Measurements from ENCODE around the gene SLC38A6. TPM values are rescaled to one million over a fixed set of nuclear protein-coding genes. Genes with fewer than 3 reads are reported as not detected.

SLC38A6 gene
- total and polyA plus RNA-seq, 2 of the 8 experiments (the other 6 are each of a cell fraction or from before 2014, with no cell fraction given), result 8.1 to 9.8 TPM

DNA sequence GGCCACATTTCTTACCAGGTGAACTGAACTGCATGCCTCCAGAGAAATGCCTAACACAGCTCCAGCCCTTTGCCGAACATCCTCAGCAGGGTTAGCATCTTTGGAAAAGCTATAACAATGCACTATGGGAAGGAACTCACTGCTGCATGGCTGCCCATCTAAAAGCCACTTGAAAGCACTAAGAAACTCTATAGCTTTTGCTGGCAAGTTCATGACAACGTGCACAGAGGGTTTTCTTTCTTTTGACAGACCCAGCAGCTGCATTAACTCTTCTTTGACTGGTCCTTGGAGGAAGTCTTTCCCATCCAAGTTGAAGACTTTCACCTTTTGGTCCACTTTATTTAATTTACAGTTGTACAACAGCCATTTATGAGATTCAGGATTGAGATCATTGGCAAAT lies 5.5 kb upstream of the SLC38A6 start (continued):
- TF ChIP-seq, protein P1, sequence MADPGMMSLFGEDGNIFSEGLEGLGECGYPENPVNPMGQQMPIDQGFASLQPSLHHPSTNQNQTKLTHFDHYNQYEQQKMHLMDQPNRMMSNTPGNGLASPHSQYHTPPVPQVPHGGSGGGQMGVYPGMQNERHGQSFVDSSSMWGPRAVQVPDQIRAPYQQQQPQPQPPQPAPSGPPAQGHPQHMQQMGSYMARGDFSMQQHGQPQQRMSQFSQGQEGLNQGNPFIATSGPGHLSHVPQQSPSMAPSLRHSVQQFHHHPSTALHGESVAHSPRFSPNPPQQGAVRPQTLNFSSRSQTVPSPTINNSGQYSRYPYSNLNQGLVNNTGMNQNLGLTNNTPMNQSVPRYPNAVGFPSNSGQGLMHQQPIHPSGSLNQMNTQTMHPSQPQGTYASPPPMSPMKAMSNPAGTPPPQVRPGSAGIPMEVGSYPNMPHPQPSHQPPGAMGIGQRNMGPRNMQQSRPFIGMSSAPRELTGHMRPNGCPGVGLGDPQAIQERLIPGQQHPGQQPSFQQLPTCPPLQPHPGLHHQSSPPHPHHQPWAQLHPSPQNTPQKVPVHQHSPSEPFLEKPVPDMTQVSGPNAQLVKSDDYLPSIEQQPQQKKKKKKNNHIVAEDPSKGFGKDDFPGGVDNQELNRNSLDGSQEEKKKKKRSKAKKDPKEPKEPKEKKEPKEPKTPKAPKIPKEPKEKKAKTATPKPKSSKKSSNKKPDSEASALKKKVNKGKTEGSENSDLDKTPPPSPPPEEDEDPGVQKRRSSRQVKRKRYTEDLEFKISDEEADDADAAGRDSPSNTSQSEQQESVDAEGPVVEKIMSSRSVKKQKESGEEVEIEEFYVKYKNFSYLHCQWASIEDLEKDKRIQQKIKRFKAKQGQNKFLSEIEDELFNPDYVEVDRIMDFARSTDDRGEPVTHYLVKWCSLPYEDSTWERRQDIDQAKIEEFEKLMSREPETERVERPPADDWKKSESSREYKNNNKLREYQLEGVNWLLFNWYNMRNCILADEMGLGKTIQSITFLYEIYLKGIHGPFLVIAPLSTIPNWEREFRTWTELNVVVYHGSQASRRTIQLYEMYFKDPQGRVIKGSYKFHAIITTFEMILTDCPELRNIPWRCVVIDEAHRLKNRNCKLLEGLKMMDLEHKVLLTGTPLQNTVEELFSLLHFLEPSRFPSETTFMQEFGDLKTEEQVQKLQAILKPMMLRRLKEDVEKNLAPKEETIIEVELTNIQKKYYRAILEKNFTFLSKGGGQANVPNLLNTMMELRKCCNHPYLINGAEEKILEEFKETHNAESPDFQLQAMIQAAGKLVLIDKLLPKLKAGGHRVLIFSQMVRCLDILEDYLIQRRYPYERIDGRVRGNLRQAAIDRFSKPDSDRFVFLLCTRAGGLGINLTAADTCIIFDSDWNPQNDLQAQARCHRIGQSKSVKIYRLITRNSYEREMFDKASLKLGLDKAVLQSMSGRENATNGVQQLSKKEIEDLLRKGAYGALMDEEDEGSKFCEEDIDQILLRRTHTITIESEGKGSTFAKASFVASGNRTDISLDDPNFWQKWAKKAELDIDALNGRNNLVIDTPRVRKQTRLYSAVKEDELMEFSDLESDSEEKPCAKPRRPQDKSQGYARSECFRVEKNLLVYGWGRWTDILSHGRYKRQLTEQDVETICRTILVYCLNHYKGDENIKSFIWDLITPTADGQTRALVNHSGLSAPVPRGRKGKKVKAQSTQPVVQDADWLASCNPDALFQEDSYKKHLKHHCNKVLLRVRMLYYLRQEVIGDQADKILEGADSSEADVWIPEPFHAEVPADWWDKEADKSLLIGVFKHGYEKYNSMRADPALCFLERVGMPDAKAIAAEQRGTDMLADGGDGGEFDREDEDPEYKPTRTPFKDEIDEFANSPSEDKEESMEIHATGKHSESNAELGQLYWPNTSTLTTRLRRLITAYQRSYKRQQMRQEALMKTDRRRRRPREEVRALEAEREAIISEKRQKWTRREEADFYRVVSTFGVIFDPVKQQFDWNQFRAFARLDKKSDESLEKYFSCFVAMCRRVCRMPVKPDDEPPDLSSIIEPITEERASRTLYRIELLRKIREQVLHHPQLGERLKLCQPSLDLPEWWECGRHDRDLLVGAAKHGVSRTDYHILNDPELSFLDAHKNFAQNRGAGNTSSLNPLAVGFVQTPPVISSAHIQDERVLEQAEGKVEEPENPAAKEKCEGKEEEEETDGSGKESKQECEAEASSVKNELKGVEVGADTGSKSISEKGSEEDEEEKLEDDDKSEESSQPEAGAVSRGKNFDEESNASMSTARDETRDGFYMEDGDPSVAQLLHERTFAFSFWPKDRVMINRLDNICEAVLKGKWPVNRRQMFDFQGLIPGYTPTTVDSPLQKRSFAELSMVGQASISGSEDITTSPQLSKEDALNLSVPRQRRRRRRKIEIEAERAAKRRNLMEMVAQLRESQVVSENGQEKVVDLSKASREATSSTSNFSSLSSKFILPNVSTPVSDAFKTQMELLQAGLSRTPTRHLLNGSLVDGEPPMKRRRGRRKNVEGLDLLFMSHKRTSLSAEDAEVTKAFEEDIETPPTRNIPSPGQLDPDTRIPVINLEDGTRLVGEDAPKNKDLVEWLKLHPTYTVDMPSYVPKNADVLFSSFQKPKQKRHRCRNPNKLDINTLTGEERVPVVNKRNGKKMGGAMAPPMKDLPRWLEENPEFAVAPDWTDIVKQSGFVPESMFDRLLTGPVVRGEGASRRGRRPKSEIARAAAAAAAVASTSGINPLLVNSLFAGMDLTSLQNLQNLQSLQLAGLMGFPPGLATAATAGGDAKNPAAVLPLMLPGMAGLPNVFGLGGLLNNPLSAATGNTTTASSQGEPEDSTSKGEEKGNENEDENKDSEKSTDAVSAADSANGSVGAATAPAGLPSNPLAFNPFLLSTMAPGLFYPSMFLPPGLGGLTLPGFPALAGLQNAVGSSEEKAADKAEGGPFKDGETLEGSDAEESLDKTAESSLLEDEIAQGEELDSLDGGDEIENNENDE (IDR thresholded peaks at IDR 0.05; ENCODE audit: insufficient replicate concordance, low read length), result no peak
- TF ChIP-seq KDM5A (IDR thresholded peaks at IDR 0.05; ENCODE audit: low read length) (no peak), HDAC6 (IDR thresholded peaks at IDR 0.05; ENCODE audit: low read depth, low read length) (no peak), POU5F1 (IDR thresholded peaks at IDR 0.05; ENCODE audit: low read depth, low read length) (no peak), SUZ12 (IDR thresholded peaks at IDR 0.05; ENCODE audit: low read length) (no peak), NRF1 (IDR thresholded peaks at IDR 0.05; ENCODE audit: low read depth, low read length) (no peak), TBP (IDR thresholded peaks at IDR 0.05; ENCODE audit: low read depth, low read length) (no peak), NANOG (IDR thresholded peaks at IDR 0.05; ENCODE audit: insufficient read depth, low read depth, low read length, poor library complexity, severe bottlenecking) (no peak), RAD21 (IDR thresholded peaks at IDR 0.05 in 1 of 2, conservative IDR thresholded peaks at IDR 0.05 in 1 of 2; ENCODE audit: low read depth in 2 of 2, low read length in 2 of 2) (no peak), GABPA (IDR thresholded peaks at IDR 0.05; ENCODE audit: borderline replicate concordance, insufficient read depth, low read length) (no peak), RXRA (IDR thresholded peaks at IDR 0.05; ENCODE audit: insufficient read depth, low read depth, low read length) (no peak), CHD2 (IDR thresholded peaks at IDR 0.05; ENCODE audit: low read length) (no peak)
